WTC11 (cell line): ENCODE measurements around the gene COL4A1. TPM values are rescaled to one million over a fixed set of nuclear protein-coding genes. Genes with fewer than 3 reads are reported as not detected.
A peak's percentile ranks its signal among the peaks of the same experiment; 100 is the strongest.

Experiments used
- ATAC-seq: fragments of 200-7000 bp; cut with Tn5 transposase; 2 replicates; pipeline ENCODE4 v1.10.0; 2021; ENCODE audit warnings: mild to moderate bottlenecking, moderate library complexity
- CTCF ChIA-PET: fragments of 300-600 bp; sonication (Branson Sonifier 250); formaldehyde crosslinking; loops from one replicate; lab custom pipeline; 2021; ENCODE audit warnings: antibody characterized with exemption; lab: Charles Lee
- POLR2A ChIA-PET: fragments of 350-600 bp; sonication (Branson Sonifier 250); formaldehyde crosslinking; loops from one replicate; lab custom pipeline; 2021; ENCODE audit warnings: antibody characterized with exemption; lab: Charles Lee
- DNase-seq: peaks from one replicate; pipeline ENCODE4 v3.0.0; 2021; ENCODE audit warnings: low spot score
- H3K27ac Mint-ChIP-seq: 2 replicates; pipeline ENCODE4 v1.8.0; 2021; ENCODE audit warnings: mixed read lengths
- H3K27me3 Mint-ChIP-seq: 2 replicates; pipeline ENCODE4 v1.8.0; 2021; ENCODE audit warnings: low read depth, mild to moderate bottlenecking, moderate library complexity, mixed read lengths
- H3K36me3 Mint-ChIP-seq: 2 replicates; pipeline ENCODE4 v1.8.0; 2021; ENCODE audit warnings: mixed read lengths
- H3K4me1 Mint-ChIP-seq: 2 replicates; pipeline ENCODE4 v1.8.0; 2022; ENCODE audit warnings: mixed read lengths
- H3K4me3 Mint-ChIP-seq: 2 replicates; pipeline ENCODE4 v1.8.0; 2021; ENCODE audit warnings: mild to moderate bottlenecking, moderate library complexity, mixed read lengths
- H3K9me3 Mint-ChIP-seq: 2 replicates; pipeline ENCODE4 v1.8.0; 2021; ENCODE audit warnings: mixed read lengths
- ARID4B ChIP-seq: sonication (generic); formaldehyde crosslinking; IDR thresholded peaks from 2 replicates; pipeline ENCODE4 v1.8.0; 2023; ENCODE audit warnings: missing genetic modification reagents, mild to moderate bottlenecking, borderline replicate concordance
- E2F1 ChIP-seq: sonication (generic); formaldehyde crosslinking; IDR thresholded peaks from 2 replicates; pipeline ENCODE4 v1.8.0; 2022; ENCODE audit warnings: mild to moderate bottlenecking, missing genetic modification reagents
- ELF4 ChIP-seq: sonication (generic); formaldehyde crosslinking; IDR thresholded peaks from 2 replicates; pipeline ENCODE4 v1.8.1; 2022; ENCODE audit warnings: low read depth, mild to moderate bottlenecking, moderate library complexity, missing genetic modification reagents
- ERG ChIP-seq: fragments of 250-450 bp; sonication (Bioruptor Pico); IDR thresholded peaks from 2 replicates; pipeline ENCODE4 v1.8.0; 2021; ENCODE audit warnings: mild to moderate bottlenecking
- ESRRA ChIP-seq: sonication (generic); formaldehyde crosslinking; IDR thresholded peaks from 2 replicates; pipeline ENCODE4 v1.8.1; 2022; ENCODE audit warnings: mild to moderate bottlenecking, missing genetic modification reagents, borderline replicate concordance
- JUN ChIP-seq: sonication (generic); formaldehyde crosslinking; IDR thresholded peaks from 2 replicates; pipeline ENCODE4 v1.8.0; 2023; ENCODE audit warnings: mild to moderate bottlenecking, missing genetic modification reagents
- NR3C1 ChIP-seq: sonication (generic); formaldehyde crosslinking; conservative IDR thresholded peaks from 2 replicates; pipeline ENCODE4 v1.8.1; 2023; ENCODE audit warnings: low read depth, mild to moderate bottlenecking, missing genetic modification reagents
- SMAD3 ChIP-seq: sonication (generic); formaldehyde crosslinking; IDR thresholded peaks from 2 replicates; pipeline ENCODE4 v1.8.0; 2022; ENCODE audit warnings: missing genetic modification reagents, mild to moderate bottlenecking, borderline replicate concordance
- TCF7 ChIP-seq: sonication (generic); formaldehyde crosslinking; IDR thresholded peaks from 2 replicates; pipeline ENCODE4 v1.8.0; 2022; ENCODE audit warnings: mild to moderate bottlenecking, low read depth, missing genetic modification reagents, moderate library complexity
- ZNF138 ChIP-seq: sonication (generic); formaldehyde crosslinking; conservative IDR thresholded peaks from 2 replicates; pipeline ENCODE4 v1.8.1; 2022; ENCODE audit warnings: mild to moderate bottlenecking, moderate library complexity, missing genetic modification reagents
- ZNF219 ChIP-seq: sonication (generic); formaldehyde crosslinking; IDR thresholded peaks from 2 replicates; pipeline ENCODE4 v1.8.0; 2023; ENCODE audit warnings: missing genetic modification reagents, mild to moderate bottlenecking, borderline replicate concordance
- ZNF263 ChIP-seq: sonication (generic); formaldehyde crosslinking; IDR thresholded peaks from 2 replicates; pipeline ENCODE4 v1.8.1; 2022; ENCODE audit warnings: low read depth, mild to moderate bottlenecking, moderate library complexity, missing genetic modification reagents
- ZNF317 ChIP-seq: sonication (generic); formaldehyde crosslinking; IDR thresholded peaks from 2 replicates; pipeline ENCODE4 v1.8.1; 2023; ENCODE audit warnings: low read depth, mild to moderate bottlenecking, moderate library complexity, missing genetic modification reagents, borderline replicate concordance
- ZNF532 ChIP-seq: fragments of 250-450 bp; sonication (Bioruptor Pico); IDR thresholded peaks from 2 replicates; pipeline ENCODE4 v1.9.0; 2021; ENCODE audit warnings: mild to moderate bottlenecking, borderline replicate concordance
- ZSCAN18 ChIP-seq: fragments of 250-450 bp; sonication (Bioruptor Pico); IDR thresholded peaks from 2 replicates; pipeline ENCODE4 v2.1.2; 2022; ENCODE audit warnings: mild to moderate bottlenecking, moderate library complexity
- total RNA-seq: library from RNA; stranded (reverse); gene quantifications from 3 replicates; pipeline ENCODE4 v1.2.3, GENCODE V29; 2021

The COL4A1 gene
- total RNA-seq, 1 experiment from 2014 or later = 89.6 TPM

GRCh38 chr13:110339975-110340550, 33.1 kb upstream of the COL4A1 start (continued):
- TF ChIP-seq ZNF532 (CRISPR knock-in tag) (no peak), ZNF138 (no peak), ZNF317 (CRISPR knock-in tag) (no peak), TCF7 (CRISPR knock-in tag) (no peak)

GRCh38 chr13:110339263-110339662, 32.3 kb upstream of the COL4A1 start:
- POLR2A ChIA-PET = no interaction called here
- Mint-ChIP-seq H3K4me1 (peaks cover 45% of the 10 kb centered on the region), H3K36me3 (0 out of 2 replicates have a peak, but pooled peaks cover 3% of the 10 kb centered on the region), H3K27me3 (no peaks in the 10 kb centered on the region), H3K9me3 (peaks cover 4% of the 10 kb centered on the region), H3K27ac (0 out of 2 replicates have a peak overlapping the region, but pooled peaks have one; percentile 78), H3K4me3 (no peak overlapping the region)
- ATAC-seq (no peak), DNase-seq (no peak)
- no peak for TF ChIP-seq ZSCAN18 (CRISPR knock-in tag)
- TF ChIP-seq ZNF263 (CRISPR knock-in tag) = no peak
- no peak for TF ChIP-seq ELF4 (CRISPR knock-in tag)
- TF ChIP-seq JUN (CRISPR knock-in tag) = no peak
- TF ChIP-seq SMAD3 (CRISPR knock-in tag) = no peak
- TF ChIP-seq ZNF219 (CRISPR knock-in tag) = no peak
- no peak for TF ChIP-seq ERG
- no peak for TF ChIP-seq ARID4B
- TF ChIP-seq ESRRA (CRISPR knock-in tag) = no peak
- no peak for TF ChIP-seq NR3C1
- no peak for TF ChIP-seq E2F1 (CRISPR knock-in tag)
- CTCF ChIA-PET = interaction anchor here (1.6 kb wide), 2 partner anchors 13 to 116 kb away, joined by 5 to 12 read pairs; no protein-coding TSS in a partner anchor
